ELR (cell line): ENCODE results near the gene CTNNA3.

ENCODE experiments used
- DNase-seq: peaks from one replicate; pipeline ENCODE4 v3.0.0-alpha.2; 2015; ENCODE audit warnings: low read depth

CTNNA3 gene

DNA sequence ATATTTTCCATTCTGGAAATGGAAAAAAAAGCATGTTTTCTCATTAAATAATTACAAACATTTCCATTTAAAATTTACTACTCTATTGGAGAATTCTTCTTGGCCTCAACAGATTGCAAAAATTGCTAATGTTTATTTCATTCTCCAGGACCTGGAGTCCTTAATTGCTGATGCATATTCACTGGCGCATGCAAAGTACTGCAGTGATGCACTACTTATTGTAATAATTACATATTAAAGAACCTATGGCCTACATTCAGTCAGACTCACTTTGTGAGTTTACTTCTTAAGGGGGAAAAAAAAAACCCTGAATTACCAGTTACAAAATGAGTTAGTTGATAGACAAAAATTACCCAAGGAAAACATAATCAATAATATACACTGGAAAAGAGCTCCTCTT, 1161.1 kb downstream of the CTNNA3 start:
- DNase-seq: no peak

DNA sequence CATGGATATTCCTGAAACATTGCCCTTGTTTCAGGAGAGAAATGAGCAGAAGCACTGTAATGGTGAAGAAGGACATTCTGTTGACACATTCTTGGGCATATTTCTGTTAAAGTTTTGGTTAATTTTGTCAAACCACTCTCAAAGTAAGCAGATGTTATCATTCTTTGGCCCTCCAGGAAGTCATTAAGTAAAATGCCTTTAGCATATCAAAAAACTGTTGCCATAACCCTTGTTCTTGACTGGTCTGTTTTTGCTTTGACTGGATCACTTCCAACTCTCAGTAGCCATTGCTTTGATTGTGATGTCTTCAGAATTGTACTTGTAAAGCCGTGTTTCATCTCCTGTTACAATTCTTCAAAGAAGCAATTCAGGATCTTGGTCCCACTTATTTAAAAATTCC, 1174.5 kb downstream of the CTNNA3 start:
- DNase-seq: no peak

DNA sequence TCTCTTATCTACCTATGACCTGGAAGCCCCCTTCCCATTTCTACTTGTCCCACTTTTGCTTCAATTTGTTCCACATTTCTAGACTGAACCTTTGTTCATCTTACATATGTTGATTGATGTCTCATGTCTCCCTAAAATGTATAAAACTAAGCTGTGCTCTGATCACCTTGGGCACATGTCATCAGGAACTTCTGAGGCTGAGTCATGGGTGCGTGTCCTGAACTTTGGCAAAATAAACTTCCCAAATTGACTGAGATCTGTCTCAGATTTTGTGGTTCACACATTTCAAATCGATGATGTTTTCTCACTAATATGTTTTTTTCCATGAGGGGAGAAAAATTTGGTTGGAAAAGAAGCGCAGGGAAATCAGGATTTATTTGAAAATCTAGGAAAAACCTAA, 1176.4 kb downstream of the CTNNA3 start:
- DNase-seq: no peak

DNA sequence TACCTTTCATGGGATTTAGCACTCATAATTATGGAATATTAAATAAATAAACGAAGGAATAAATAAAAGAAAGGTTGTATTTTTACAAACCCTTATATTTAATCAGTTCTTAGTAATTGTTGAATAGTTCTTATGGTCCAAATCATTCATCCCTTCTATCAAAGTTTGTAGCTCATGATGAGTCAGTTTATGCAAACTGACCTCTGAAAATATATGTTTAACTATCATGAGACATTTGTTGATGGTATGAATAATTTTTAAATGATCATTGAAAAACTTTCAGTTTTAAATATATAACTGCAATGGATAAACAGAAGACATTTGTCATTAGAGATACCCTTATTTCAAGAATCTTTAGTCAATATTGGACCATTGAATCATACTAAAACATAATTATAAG, 1181.3 kb downstream of the CTNNA3 start:
- DNase-seq: no peak

DNA sequence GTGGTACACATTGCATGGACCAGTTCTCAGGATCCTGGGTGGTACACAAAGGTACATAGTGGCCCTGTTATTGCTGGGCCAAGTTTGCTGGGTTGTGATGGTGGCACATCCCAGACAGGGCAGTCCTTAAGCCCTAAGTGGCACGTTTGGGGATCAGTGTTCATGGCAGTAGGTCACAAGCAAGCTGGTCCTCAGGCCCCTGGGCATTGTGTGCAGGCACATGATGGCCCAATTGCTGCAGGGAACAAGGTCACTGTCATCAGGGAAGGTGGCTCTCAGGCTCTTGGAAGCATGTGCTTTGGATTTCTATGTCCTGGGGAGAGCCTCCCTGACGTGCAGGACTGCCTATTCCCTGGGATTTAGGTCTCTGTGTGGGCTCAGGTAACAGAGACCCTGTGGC, 1182.5 kb downstream of the CTNNA3 start:
- no peak for DNase-seq

DNA sequence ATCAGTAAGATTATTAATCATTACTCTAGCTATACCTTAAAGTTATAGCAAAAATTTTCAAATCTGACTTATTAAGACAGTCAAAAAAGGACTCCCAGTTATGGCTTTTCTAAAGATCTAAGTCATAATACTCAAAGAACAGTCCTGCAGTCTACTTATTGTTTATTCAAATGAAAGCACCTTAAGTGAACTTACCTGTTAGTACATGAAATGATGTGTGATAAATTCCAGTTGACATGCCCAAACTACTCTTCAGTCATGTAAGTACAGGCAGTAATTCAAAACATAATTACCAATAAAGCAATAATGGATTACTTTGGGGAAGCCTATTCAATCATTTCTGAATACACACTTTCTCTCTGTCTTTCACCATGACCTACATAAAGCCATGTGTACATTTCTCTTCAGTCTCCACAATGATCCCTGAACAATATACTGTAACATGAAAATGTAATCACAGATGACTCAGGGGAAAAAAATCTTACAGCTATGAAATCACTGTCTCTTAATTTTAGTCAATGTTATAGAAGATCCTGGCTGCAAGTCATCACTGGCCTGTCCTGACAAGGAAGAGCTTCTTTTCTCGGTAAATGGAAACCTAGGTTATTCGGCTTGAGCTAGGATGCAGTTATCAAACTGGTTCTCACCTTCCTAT, 1190.9 kb downstream of the CTNNA3 start:
- DNase-seq: peak; percentile 40

DNA sequence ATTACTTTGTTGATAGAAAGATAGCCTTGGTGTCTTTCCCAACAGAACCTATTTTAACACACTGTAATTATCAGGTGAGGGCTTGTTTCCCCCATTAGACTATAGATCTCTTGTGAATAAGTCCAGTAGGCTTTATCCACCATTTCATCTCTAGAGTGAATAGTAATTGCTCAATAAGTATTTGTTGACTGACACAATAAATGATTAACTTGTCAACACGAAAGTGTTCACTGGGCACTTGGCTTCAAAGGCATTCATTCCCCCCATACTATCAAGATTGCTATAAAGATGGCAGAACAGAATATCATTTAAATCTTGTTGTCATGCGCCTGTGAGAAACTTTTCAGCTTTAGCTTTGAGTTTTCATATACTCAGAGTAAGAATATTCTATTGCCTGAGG, 1194.6 kb downstream of the CTNNA3 start:
- no peak for DNase-seq

DNA sequence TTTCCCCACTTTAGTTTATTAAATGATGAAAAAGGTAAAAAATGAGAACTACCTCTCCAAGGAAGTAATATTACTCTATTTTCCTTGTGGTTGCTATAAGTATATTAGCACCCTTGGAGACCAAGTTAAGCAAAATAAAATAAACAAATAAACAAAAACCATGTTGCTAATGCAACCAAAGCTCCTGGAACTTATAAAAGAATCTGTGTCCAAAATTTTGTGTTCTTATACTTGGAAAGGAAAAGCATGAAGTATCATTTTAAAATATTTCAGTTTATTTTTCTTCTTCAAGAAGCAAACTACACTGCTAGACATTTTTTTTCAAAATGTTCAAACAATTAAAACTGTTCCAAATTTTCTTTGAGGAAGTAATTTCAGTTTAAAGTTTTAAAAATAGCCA, 1212.0 kb downstream of the CTNNA3 start:
- no peak for DNase-seq

DNA sequence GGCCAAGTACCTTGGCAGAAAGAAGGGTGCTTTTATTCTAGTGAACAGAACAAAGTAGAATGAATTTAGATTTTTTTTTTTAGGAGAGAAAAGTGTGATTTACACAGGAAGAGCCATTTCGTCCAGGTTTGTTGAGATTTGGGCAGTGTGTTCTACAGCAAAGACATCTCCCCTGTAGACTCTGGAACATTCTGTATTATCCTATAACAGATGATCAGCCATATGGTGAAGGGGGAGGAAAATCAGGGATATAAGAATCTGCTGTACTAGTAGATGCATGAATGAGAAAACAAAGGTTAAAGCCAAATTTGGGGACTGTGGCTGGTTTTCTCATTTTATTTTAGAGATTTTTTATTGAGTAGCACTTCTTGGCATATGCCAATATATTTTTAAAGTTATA, 1223.8 kb downstream of the CTNNA3 start:
- no peak for DNase-seq

DNA sequence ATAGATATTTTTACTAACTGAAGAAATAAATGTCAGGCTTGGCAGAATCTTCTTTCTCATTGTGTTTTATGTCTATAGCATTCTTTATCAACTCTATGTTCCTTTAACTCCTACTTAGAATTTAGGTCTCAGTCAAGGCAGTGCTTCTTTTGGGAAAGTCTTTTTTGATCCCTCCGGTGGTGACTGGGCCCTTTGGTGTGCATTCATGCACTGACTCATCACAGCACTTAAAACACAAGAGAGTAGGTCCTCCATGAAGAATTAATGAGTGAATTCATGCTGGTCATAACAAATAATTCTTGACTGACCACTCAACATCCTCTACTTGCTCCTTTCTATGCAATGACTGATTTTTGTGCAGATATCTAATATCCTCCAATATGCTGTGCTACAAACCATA, 1229.0 kb downstream of the CTNNA3 start:
- DNase-seq: peak; percentile 1

DNA sequence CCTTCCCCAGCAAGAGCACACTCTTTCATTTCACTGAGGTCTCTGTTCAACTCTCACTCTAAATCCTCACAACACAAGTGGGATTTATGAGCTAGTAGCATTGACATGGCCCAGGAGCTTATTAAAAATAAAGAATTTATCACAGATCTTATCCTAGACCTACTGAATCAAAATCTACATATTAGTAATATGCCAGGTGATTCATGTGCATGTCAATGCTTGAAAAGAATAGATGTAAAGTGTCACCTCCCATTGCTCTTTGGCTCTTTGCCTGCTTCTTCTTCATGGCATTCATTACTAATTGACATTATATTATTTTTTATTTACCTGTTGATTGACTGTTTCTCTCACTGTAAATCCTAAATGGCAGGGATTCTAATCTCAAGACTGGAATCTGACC, 1229.4 kb downstream of the CTNNA3 start:
- no peak for DNase-seq

DNA sequence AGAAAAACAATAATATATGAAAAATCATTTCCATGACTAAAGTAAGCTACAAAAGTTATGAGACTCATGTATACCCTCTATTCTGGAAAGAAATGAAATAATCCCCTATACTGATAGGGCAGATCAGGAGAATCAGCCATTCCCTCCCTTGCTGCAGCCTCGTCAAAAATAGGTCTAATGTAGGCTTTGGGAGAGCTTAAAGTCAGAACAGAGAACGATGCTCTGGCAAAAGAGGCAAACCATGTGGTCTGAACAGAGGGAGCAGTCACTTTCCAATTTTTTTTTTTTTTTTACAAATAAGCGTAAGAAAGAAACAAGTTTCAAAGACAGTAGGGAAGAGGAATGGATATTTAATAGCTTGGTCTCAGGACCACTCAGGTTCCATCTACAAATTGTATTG, 1232.4 kb downstream of the CTNNA3 start:
- DNase-seq: no peak

DNA sequence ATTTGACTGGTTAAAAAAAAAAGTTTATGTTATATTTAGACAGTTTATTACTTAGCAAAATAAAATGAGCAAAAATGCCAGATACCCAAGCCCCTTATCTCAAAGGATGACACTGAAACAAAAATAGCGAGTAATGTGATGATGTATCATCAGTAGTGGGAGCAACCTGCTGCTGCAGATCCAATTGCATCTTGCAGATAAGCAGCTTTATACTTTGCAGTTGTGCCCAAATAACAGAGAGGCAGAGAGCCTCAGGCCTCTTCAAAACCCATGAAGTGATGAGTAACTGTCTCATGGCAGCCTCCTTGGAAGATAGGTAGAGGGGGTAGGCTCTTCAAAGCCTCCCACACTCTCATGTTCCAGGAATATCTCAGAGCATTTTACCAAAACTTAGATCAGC, 1238.4 kb downstream of the CTNNA3 start:
- no peak for DNase-seq

DNA sequence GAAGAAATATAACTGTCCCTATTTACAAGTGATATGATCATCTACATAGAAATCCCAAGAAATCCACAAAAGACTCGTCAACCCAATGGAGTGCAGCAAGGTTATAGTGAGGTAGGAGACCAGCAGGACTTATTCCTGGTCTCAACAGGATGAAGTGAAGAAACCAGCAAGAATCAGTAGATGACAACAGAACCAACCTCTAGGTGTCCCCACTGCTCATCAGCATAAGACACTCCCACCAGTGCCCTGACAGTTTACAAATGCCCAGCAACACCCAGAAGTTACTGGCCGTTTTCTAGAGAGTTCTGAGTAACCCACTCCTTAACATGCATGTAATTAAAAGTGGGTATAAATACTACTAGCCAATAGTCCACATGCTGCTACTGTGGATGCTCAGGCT, 1240.7 kb downstream of the CTNNA3 start:
- DNase-seq: peak; percentile 20

DNA sequence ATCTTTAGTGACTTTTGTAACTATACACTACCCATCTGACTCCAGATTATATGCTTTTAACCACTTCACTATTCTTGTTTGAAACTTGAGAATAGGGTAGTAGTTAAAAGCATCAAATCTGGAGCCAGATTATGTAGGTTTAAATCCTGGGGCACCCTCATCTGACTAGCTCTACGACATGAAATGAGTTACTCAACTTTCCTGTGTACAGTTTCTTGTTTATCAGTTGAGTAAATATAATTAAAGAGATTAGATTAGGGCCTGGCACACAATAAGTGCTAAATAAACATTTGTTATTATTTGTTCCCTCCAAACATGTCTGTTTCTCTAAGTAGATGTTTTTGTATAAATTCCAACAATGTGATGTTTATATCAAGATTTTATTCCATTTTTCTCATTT, 1255.4 kb downstream of the CTNNA3 start:
- DNase-seq: no peak

DNA sequence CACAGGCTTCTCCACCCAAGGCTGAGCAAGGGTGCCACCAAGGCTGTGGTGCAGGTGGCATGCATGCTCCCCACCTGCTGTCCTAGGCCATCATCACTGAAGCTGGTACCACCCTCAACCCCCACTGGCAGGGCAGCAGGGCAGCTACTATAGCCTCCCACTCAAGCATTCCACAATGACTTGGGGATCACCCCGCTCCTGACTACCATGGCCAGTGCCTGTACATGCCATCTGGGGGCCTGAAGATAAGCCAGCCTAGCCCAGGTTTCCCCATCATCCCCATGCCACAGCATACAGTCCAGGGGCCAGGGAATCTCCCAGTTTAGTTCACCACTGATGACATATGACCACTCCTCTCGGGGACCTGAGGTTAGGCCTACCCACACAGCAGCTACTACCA, 1281.1 kb downstream of the CTNNA3 start:
- no peak for DNase-seq

DNA sequence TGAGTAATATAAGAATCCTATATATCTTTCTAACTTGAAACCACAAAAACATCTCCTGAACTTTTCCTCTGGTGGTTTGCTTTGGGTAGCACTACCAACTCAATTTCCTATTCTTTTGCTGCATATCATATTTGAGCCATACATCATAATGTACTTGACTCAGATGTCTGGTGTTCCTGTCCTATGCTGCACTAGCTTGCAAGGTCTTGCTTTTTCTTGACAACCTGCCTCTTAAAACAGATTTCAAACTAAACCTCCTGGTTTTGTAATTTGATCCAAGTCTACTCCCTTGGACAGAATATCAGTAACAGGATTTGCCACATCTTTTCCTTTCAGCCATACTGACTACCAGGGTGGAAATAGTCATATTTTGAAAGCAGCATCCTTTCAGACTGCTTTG, 1290.4 kb downstream of the CTNNA3 start:
- DNase-seq: no peak

DNA sequence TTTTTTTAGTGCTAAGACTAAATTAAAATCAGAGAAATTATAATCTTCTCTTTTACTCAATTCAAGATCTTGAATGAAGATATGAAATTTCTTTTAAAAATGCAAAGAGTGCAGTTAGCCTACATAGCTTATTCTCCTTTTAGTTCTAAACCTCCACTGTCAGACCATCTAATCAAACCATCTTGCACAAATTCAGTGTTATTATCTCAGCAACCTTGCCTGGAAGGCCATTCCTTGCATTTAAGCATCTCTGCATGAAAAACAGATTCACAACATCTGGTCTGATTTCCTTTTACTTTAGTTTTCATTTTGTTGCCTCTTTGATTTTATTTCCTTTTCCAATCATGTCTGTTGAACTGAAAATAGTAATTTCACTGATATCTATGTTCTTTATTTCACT, 1297.3 kb downstream of the CTNNA3 start:
- DNase-seq: no peak

DNA sequence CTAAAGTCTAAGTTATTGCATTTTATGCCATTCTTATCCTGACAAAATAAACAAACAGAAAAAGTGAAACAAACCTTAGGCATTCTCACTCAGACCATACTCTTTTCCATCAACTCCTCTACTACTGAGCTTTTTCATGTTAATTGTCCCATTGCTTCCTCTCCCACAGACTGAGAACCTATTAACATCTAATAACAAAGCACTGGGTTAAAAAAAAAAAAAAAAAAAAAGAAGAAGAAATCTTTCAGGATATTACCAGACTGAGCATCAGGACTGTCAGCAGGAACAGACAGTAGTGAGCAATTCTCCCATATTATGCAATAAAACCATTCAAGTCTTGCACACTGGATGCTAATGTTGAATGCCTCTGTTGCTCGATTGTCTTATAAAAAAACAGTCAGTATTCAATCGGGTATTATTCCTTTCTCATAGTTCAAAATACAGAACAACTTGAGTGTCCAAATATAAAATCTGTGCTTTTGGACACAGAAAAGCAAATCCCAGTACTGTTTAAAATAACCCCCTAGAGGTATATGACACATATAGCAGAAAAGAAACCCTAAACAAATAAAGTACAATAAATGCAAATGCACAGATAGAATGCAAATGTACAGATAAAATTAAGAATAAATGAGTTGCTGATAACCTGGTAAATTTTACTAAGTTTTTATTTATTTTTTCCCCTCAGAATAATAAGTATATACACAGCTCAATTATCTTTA, 1301.5 kb downstream of the CTNNA3 start:
- no peak for DNase-seq

DNA sequence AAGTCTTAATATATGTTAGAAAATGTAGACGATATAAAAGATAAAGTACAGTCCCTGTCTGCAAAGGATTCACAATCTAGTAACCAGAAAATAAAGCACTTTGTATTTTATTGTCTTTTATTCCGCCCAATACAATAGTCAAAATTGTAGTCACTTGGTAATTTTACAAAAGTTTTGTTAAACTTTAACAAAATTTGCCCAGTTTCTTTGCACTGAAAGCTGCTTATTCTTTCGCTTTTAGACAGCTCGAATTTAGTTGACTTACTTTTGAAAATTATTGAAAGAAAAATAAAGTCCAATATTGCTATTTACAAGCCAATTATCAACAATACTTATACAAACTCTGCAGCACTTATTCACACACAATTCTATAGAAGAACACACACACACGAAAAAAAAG, 1305.1 kb downstream of the CTNNA3 start:
- DNase-seq: no peak

DNA sequence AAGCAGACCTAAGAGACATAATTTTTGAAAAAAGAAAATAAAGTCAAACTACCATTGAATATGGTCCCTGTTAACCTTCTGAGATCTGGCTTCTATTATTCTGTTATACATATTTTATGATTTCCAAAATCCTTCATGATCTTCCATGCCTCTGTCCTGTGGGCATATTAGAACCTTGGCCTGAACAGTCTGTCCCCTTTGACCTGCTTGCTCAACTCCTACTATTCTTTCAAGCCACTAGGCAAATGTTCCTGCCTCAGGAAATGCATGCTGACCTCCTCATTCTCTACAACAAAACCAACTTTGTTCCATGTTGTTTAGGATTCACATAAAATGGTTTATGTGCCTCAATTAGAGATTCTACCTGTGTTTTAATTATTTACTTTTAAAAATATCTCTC, 1315.0 kb downstream of the CTNNA3 start:
- DNase-seq: no peak

DNA sequence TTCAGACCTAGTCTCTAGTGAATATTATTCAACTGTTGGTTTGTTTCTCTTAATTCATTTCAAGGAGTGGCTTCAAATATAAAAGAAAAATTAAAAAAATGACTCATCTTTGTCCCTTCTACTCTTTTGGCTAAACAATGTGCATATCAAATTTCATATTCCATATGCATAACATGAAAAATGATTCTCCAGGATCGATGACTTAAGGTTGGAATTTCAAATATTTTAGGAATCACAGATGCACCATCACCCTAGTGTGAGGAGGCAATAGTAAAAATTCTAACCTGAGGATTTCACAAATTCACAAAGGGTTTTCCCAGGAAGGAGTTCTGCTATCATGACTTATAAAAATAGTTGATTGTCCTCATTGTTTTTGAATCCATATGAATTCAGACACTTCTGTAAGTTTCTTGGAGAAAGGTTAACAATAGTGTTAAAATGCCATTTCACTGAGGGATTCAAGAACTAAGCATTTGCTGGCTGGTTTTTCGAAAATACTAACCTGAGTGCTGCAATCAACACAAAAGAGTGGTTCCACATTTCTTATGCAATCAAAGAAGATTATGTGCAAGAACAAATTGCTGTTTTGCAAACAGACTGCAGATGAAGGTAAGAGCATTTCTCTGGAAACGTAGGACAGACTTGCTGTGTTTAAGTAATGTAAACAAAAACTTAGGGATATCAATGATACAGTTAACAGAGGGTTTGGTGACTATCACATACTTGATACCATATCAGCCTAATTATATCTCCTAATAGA, 1317.7 kb downstream of the CTNNA3 start:
- peak; percentile 16 for DNase-seq

DNA sequence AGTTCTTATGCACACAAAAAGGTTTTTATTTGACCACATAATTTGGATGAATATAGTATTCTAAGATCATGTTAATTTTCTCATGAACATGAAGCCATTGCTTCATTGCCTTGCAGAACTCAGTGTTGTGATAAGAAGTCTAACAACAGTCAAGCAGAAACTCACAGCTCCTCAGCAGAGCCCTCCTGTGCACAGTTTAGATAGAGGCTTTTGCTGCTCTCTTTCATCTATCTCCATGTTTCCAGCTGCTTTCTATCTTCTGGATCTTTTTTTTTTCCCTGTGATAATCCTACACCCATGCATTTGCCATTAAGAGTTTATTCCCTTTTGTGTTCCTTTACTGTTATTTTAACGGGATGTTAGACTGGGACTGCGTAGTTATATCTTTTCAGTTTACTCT, 1327.8 kb downstream of the CTNNA3 start:
- DNase-seq: no peak
